Kidney capillary endothelial cell (primary cell): Measurements from ENCODE around the gene GATAD2A.

Experiments
- DNase-seq: peaks from one replicate; pipeline ENCODE4 v3.0.0-alpha.2; 2018; ENCODE audit warnings: low spot score

The GATAD2A gene

GRCh38 chr19:19547674-19548336 lies 142.3 kb downstream of the GATAD2A start:
- DNase-seq, result no peak

- no peak for DNase-seq
Measured at GRCh38 chr19:19548915-19549759, 143.7 kb downstream of the GATAD2A start.

GRCh38 chr19:19549804-19550464 lies 144.5 kb downstream of the GATAD2A start:
- no peak for DNase-seq

GRCh38 chr19:19550485-19550929 lies 145.0 kb downstream of the GATAD2A start:
- no peak for DNase-seq

- no peak for DNase-seq
Measured at GRCh38 chr19:19550972-19551852, 145.7 kb downstream of the GATAD2A start.

- no peak for DNase-seq
Measured at GRCh38 chr19:19551853-19552192, 146.3 kb downstream of the GATAD2A start.

GRCh38 chr19:19552798-19553197 lies 147.3 kb downstream of the GATAD2A start:
- DNase-seq, result no peak

- DNase-seq, result no peak
Measured at GRCh38 chr19:19553670-19554069, 148.2 kb downstream of the GATAD2A start.

GRCh38 chr19:19554074-19555023 lies 148.9 kb downstream of the GATAD2A start:
- DNase-seq, result peak; percentile 34

GRCh38 chr19:19558055-19558454 lies 152.6 kb downstream of the GATAD2A start:
- no peak for DNase-seq
